Measurements from ENCODE around the gene MSRB2. TPM values are rescaled to one million over a fixed set of nuclear protein-coding genes. Genes with fewer than 3 reads are reported as not detected.

Gene MSRB2
- total and polyA plus RNA-seq, 2 of the 4 experiments (the other 2 are of a cell fraction), result 10.6 to 20.1 TPM

GRCh38 chr10:23058366-23058765 lies 37.0 kb upstream of the MSRB2 start:
- ATAC-seq (ENCODE audit: low read depth), result no peak
- Histone ChIP-seq H3K18ac (ENCODE audit: low read depth, low read length) (no peak overlapping the region), H3K4ac (ENCODE audit: low read depth, low read length) (no peak overlapping the region), H3K36me3 (ENCODE audit: control insufficient read depth, insufficient read depth, low read length) (no peaks in the 10 kb centered on the region), H3K27ac (ENCODE audit: insufficient read depth, low read length) (no peak overlapping the region), H2BK15ac (ENCODE audit: low read depth, low read length) (no peak overlapping the region), H2BK5ac (ENCODE audit: low read depth, low read length, poor library complexity, severe bottlenecking) (no peak overlapping the region), H3K79me1 (ENCODE audit: low read depth in 1 of 2, low read length in 2 of 2) (no peaks in the 10 kb centered on the region), H3K9me3 (ENCODE audit: control insufficient read depth, insufficient read depth, low read length) (no peaks in the 10 kb centered on the region), H2AK9ac (replicated peaks; ENCODE audit: low read depth, low read length, poor library complexity) (no peak overlapping the region), H3K4me1 (ENCODE audit: control insufficient read depth, insufficient read depth, low read length) (no peaks in the 10 kb centered on the region), H4K8ac (ENCODE audit: low read depth in 2 of 2, low read length in 2 of 2) (no peak overlapping the region), H2AFZ (replicated peaks; ENCODE audit: low read length, poor library complexity) (no peak overlapping the region), H2BK120ac (ENCODE audit: low read depth, low read length) (no peak overlapping the region), H2AK5ac (ENCODE audit: low read depth, low read length) (no peak overlapping the region), H3K14ac (replicated peaks; ENCODE audit: low read depth, low read length) (no peak overlapping the region), H2BK20ac (ENCODE audit: low read depth, low read length) (no peak overlapping the region), H4K91ac (ENCODE audit: insufficient read depth, low read depth, low read length) (no peak overlapping the region), H3K27me3 (ENCODE audit: control insufficient read depth, insufficient read depth, low read length) (peaks cover 3% of the 10 kb centered on the region), H3K4me2 (ENCODE audit: low read depth, low read length) (no peak overlapping the region), H4K20me1 (ENCODE audit: insufficient read depth, low read length) (no peaks in the 10 kb centered on the region), H3K9ac (ENCODE audit: low read depth, low read length) (no peak overlapping the region), H3K4me3 (ENCODE audit: insufficient read depth, low read depth, low read length) (no peak overlapping the region), H3K23ac (ENCODE audit: low read depth, low read length) (no peak overlapping the region), H3K9me1 (ENCODE audit: insufficient read depth, low read length) (no peaks in the 10 kb centered on the region), H4K5ac (ENCODE audit: low read depth, low read length) (no peak overlapping the region), H3K56ac (ENCODE audit: extremely low read depth, insufficient read depth, low read length) (no peak overlapping the region)
- dilution Hi-C loops (cut with HindIII; ENCODE audit: low sequenced_read_pairs, unreplicated experiment) (no loop called here), in situ Hi-C loops (cut with MboI; ENCODE audit: low sequenced_read_pairs) (no loop called here), intact Hi-C loops (cut with micrococcal nuclease) (no loop called here)
- WGBS, 2 experiments (ENCODE audit: extremely low coverage in 2 of 2, insufficient read length in 1 of 2), result 17% methylated on average over 1 of the region's 3 CpGs; no CpG with 5 or more reads in 1 of the 2 experiments
- ChIA-PET POLR2A (ENCODE audit: unreplicated experiment) (no interaction called here), CTCF (no interaction called here)
- no peak for DNase-seq
- BruUV-seq (replicated peaks), result no TSS peak
- TF ChIP-seq ELK1 (IDR thresholded peaks at IDR 0.05; ENCODE audit: borderline replicate concordance, low read depth, low read length) (no peak), NFE2L2 (IDR thresholded peaks at IDR 0.05; ENCODE audit: low read depth, low read length) (no peak), POLR2A (IDR thresholded peaks at IDR 0.05; ENCODE audit: low read depth, low read length) (no peak), RCOR1 (IDR thresholded peaks at IDR 0.05; ENCODE audit: insufficient replicate concordance, low read length) (no peak), FOS (IDR thresholded peaks at IDR 0.05; ENCODE audit: low read depth, low read length) (no peak), CEBPB (IDR thresholded peaks at IDR 0.05; ENCODE audit: low read depth, low read length) (no peak), MAFK (IDR thresholded peaks at IDR 0.05; ENCODE audit: low read depth, low read length) (no peak), CHD1 (IDR thresholded peaks at IDR 0.05; ENCODE audit: low read depth, low read length) (no peak), MAZ (IDR thresholded peaks at IDR 0.05; ENCODE audit: borderline replicate concordance, low read depth, low read length) (no peak), CTCF (conservative IDR thresholded peaks at IDR 0.05; ENCODE audit: low read depth, low read length) (no peak), RAD21 (IDR thresholded peaks at IDR 0.05; ENCODE audit: low read length) (no peak), MXI1 (IDR thresholded peaks at IDR 0.05; ENCODE audit: borderline replicate concordance, low read depth, low read length) (no peak), USF2 (IDR thresholded peaks at IDR 0.05; ENCODE audit: low read depth, low read length) (no peak), SMC3 (IDR thresholded peaks at IDR 0.05; ENCODE audit: low read depth, low read length) (no peak), BHLHE40 (IDR thresholded peaks at IDR 0.05; ENCODE audit: low read depth, low read length) (no peak), RFX5 (IDR thresholded peaks at IDR 0.05; ENCODE audit: low read depth, low read length) (no peak)
